ENCODE measurements around the gene NID2. TPM values are rescaled to one million over a fixed set of nuclear protein-coding genes. Genes with fewer than 3 reads are reported as not detected.

NID2 gene
- total and polyA plus RNA-seq, 10 of the 15 experiments (the other 5 are each of a cell fraction or from before 2014, with no cell fraction given), result 0.04 to 0.49 (median 0.23) TPM; not detected in 3

DNA sequence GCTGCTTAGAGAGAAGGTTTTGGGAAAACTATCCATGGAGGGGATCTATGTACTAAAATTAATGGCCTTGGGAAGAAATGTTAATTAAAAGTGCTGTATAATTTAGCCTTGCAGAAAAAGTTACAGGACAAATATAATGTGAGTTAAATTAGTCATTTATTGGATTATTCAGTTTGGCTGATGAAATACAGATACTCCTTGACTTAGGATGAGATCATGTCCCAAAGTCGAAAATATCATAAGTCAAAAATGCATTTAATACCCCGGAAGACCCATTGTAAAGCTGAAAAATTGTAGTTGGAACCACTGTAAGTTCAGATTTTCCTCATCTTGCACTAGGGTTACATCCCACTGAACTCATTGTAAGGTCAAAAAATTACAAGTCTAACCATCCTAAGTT, 69.8 kb downstream of the NID2 start:
- Histone ChIP-seq H3K27me3 (replicated peaks in 1 of 2; ENCODE audit: control insufficient read depth in 2 of 2, insufficient read depth in 2 of 2, low read length in 1 of 2) (no peaks in the 10 kb centered on the region), H3K79me2 (ENCODE audit: control insufficient read depth, insufficient read depth, low read length) (peaks cover 11% of the 10 kb centered on the region), H3K9ac (ENCODE audit: control insufficient read depth, insufficient read depth, low read length) (no peak overlapping the region), H3K4me2 (ENCODE audit: control insufficient read depth, insufficient read depth) (no peak overlapping the region), H3K27ac (ENCODE audit: control insufficient read depth, insufficient read depth) (no peak overlapping the region), H3K4me3 (no peak overlapping the region), H3K9me3 (replicated peaks; ENCODE audit: control insufficient read depth, insufficient read depth, low read length) (no peaks in the 10 kb centered on the region), H3K4me1 (ENCODE audit: control insufficient read depth, insufficient read depth, low read length) (no peaks in the 10 kb centered on the region; the same call in 1 of the 2 replicates), H2AFZ (ENCODE audit: control insufficient read depth, low read depth, low read length) (no peak overlapping the region), H3K36me3 (ENCODE audit: control insufficient read depth in 2 of 2, insufficient read depth in 2 of 2, low read length in 1 of 2) (peaks cover 5 to 39% of the 10 kb centered on the region in 2 experiments), H4K20me1 (ENCODE audit: control insufficient read depth, insufficient read depth) (no peaks in the 10 kb centered on the region; the same call in 1 of the 2 replicates)
- intact Hi-C loops (cut with micrococcal nuclease; ENCODE audit: unreplicated experiment), result loop anchor here (5.0 to 10.0 kb wide), 2 partner anchors 273 to 476 kb away; no protein-coding TSS in a partner anchor
- TF ChIP-seq SREBF2 (IDR thresholded peaks at IDR 0.05; ENCODE audit: low read length), result no peak
- no peak for TF ChIP-seq FOXM1 (IDR thresholded peaks at IDR 0.05; ENCODE audit: low read depth, low read length)
- TF ChIP-seq KLF5 (IDR thresholded peaks at IDR 0.05; ENCODE audit: partially characterized antibody), result no peak
- no peak for TF ChIP-seq EED (IDR thresholded peaks at IDR 0.05; ENCODE audit: low read depth)
- TF ChIP-seq ZNF274 (IDR thresholded peaks at IDR 0.05; ENCODE audit: insufficient read depth, insufficient read length), result no peak
- no peak for TF ChIP-seq ATF7 (IDR thresholded peaks at IDR 0.05; ENCODE audit: low read depth)
- TF ChIP-seq ASH2L (IDR thresholded peaks at IDR 0.05; ENCODE audit: borderline replicate concordance, low read depth), result no peak
- no peak for TF ChIP-seq TBL1XR1 (IDR thresholded peaks at IDR 0.05; ENCODE audit: low read depth, low read length)
- FAIRE-seq, result no peak
- DNase-seq (ENCODE audit: low read depth, low spot score), result no peak
- SMC1A ChIA-PET (ENCODE audit: uncharacterized antibody, unreplicated experiment), result no interaction called here
- in situ Hi-C loops (cut with MboI), result no loop called here
- POLR2A ChIA-PET, result no interaction called here
- WGBS (ENCODE audit: insufficient coverage, insufficient replicate concordance, low lambda C conversion rate, missing lambda C conversion rate), result 40% methylated on average over 2 of the region's 2 CpGs
- no peak for ATAC-seq
- no TSS peak for BruUV-seq (replicated peaks)
- RAD21 ChIA-PET (ENCODE audit: unreplicated experiment), result no interaction called here
- CTCF ChIA-PET, result no interaction called here

DNA sequence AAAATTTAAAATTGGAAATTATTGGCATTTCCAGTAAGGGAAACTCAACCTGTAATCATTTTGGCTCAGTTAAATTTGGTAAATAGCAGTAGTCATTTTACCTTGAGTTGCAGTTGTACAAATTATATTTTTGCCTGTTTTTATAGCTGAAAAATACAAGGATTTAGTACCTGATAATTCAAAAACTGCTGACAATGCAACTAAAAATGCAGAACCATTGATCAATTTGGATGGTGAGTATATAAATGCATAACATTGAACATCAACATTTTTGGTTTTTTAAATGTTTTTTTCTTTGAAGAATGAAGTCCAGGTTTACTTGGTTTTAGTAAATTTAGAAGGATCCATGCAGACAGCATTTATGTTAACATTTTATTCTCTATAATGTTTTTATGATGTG, 70.5 kb downstream of the NID2 start:
- Histone ChIP-seq H2AFZ (ENCODE audit: control insufficient read depth, low read depth, low read length) (no peak overlapping the region), H3K36me3 (ENCODE audit: control insufficient read depth in 2 of 2, insufficient read depth in 2 of 2, low read length in 1 of 2) (peaks cover 5 to 34% of the 10 kb centered on the region in 2 experiments), H3K27ac (ENCODE audit: control insufficient read depth, insufficient read depth) (no peak overlapping the region), H3K4me2 (ENCODE audit: control insufficient read depth, insufficient read depth) (no peak overlapping the region), H3K9ac (ENCODE audit: control insufficient read depth, insufficient read depth, low read length) (no peak overlapping the region), H3K4me3 (no peak overlapping the region), H3K9me3 (replicated peaks; ENCODE audit: control insufficient read depth, insufficient read depth, low read length) (no peaks in the 10 kb centered on the region), H3K27me3 (replicated peaks in 1 of 2; ENCODE audit: control insufficient read depth in 2 of 2, insufficient read depth in 2 of 2, low read length in 1 of 2) (no peaks in the 10 kb centered on the region), H3K79me2 (ENCODE audit: control insufficient read depth, insufficient read depth, low read length) (peaks cover 16% of the 10 kb centered on the region), H3K4me1 (ENCODE audit: control insufficient read depth, insufficient read depth, low read length) (no peaks in the 10 kb centered on the region; the same call in 1 of the 2 replicates), H4K20me1 (ENCODE audit: control insufficient read depth, insufficient read depth) (no peaks in the 10 kb centered on the region; the same call in 1 of the 2 replicates)
- no peak for FAIRE-seq
- ATAC-seq, result no peak
- in situ Hi-C loops (cut with MboI) (no loop called here), intact Hi-C loops (cut with micrococcal nuclease; ENCODE audit: unreplicated experiment) (loop anchor here (5.0 to 10.0 kb wide), 2 partner anchors 274 to 476 kb away; no protein-coding TSS in a partner anchor)
- TF ChIP-seq HDAC6 (IDR thresholded peaks at IDR 0.05; ENCODE audit: unreplicated experiment) (no peak), ZNF217 (IDR thresholded peaks at IDR 0.05) (no peak), SP1 (IDR thresholded peaks at IDR 0.05; ENCODE audit: low read depth, low read length) (no peak), RFX5 (IDR thresholded peaks at IDR 0.05; ENCODE audit: low read depth, low read length) (no peak), POLR2A (IDR thresholded peaks at IDR 0.05; ENCODE audit: low read depth, low read length) (no peak), SPI1 (IDR thresholded peaks at IDR 0.05; ENCODE audit: borderline replicate concordance, insufficient read depth, low read depth, low read length) (no peak)
- TF ChIP-seq, protein P1, sequence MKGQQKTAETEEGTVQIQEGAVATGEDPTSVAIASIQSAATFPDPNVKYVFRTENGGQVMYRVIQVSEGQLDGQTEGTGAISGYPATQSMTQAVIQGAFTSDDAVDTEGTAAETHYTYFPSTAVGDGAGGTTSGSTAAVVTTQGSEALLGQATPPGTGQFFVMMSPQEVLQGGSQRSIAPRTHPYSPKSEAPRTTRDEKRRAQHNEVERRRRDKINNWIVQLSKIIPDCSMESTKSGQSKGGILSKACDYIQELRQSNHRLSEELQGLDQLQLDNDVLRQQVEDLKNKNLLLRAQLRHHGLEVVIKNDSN (IDR thresholded peaks at IDR 0.05; ENCODE audit: borderline replicate concordance, extremely low read length, insufficient read depth, low read depth, low read length), result no peak
- TF ChIP-seq, protein P2, sequence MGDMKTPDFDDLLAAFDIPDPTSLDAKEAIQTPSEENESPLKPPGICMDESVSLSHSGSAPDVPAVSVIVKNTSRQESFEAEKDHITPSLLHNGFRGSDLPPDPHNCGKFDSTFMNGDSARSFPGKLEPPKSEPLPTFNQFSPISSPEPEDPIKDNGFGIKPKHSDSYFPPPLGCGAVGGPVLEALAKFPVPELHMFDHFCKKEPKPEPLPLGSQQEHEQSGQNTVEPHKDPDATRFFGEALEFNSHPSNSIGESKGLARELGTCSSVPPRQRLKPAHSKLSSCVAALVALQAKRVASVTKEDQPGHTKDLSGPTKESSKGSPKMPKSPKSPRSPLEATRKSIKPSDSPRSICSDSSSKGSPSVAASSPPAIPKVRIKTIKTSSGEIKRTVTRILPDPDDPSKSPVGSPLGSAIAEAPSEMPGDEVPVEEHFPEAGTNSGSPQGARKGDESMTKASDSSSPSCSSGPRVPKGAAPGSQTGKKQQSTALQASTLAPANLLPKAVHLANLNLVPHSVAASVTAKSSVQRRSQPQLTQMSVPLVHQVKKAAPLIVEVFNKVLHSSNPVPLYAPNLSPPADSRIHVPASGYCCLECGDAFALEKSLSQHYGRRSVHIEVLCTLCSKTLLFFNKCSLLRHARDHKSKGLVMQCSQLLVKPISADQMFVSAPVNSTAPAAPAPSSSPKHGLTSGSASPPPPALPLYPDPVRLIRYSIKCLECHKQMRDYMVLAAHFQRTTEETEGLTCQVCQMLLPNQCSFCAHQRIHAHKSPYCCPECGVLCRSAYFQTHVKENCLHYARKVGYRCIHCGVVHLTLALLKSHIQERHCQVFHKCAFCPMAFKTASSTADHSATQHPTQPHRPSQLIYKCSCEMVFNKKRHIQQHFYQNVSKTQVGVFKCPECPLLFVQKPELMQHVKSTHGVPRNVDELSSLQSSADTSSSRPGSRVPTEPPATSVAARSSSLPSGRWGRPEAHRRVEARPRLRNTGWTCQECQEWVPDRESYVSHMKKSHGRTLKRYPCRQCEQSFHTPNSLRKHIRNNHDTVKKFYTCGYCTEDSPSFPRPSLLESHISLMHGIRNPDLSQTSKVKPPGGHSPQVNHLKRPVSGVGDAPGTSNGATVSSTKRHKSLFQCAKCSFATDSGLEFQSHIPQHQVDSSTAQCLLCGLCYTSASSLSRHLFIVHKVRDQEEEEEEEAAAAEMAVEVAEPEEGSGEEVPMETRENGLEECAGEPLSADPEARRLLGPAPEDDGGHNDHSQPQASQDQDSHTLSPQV (IDR thresholded peaks at IDR 0.05), result no peak
- CTCF ChIA-PET, result no interaction called here
- SMC1A ChIA-PET (ENCODE audit: uncharacterized antibody, unreplicated experiment), result interaction anchor here (0.8 to 1.1 kb wide), 5 partner anchors 12 to 302 kb away, joined by 3 read pairs; no protein-coding TSS in a partner anchor
- POLR2A ChIA-PET, result no interaction called here
- BruUV-seq (replicated peaks), result no TSS peak
- DNase-seq (ENCODE audit: low read depth, low spot score), result no peak
- RAD21 ChIA-PET (ENCODE audit: unreplicated experiment), result no interaction called here

Data from GM12878 (cell line).